Muscle of back (tissue), 11 donors: ENCODE data around the gene PRMT1. TPM values are rescaled to one million over a fixed set of nuclear protein-coding genes. Genes with fewer than 3 reads are reported as not detected.
A peak's percentile ranks its signal among the peaks of the same experiment; 100 is the strongest.

ENCODE experiments used
- DNase-seq, 3 donors: peaks; one replicate each; pipeline versions ENCODE4 v3.0.0 to v3.0.0-alpha.2; 2013
- polyA plus RNA-seq, 10 donors: library from polyadenylated mRNA; unstranded; fragments of 120-200 nt; gene quantifications; one replicate each; pipeline ENCODE4 v1.2.1, GENCODE V29; 2013; ENCODE audit not compliant: insufficient read length in 10 of 10

Gene PRMT1
- polyA plus RNA-seq, 10 donors: 169 to 194 (median 184) TPM

DNA sequence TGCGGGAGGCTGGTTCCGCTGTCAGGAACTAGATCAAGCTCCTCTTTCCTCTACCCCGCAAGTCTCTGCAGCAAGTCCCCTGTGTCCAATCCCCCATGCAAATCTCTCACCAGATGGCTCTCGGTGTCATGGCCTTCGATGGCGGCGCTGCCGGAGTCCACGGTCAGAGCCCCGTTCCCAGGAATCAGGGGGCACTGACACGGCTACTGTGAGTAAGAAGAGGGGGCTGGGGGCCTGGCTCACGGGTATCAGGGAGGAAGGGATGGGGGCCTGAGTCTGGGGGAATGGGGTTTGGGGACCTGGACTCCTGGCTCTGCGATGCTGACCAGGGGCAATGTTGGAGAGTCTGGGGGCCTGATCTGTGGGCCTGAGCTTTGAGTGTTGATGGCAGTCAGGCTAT is 31.1 kb upstream of the PRMT1 start:
- DNase-seq: no peak

DNA sequence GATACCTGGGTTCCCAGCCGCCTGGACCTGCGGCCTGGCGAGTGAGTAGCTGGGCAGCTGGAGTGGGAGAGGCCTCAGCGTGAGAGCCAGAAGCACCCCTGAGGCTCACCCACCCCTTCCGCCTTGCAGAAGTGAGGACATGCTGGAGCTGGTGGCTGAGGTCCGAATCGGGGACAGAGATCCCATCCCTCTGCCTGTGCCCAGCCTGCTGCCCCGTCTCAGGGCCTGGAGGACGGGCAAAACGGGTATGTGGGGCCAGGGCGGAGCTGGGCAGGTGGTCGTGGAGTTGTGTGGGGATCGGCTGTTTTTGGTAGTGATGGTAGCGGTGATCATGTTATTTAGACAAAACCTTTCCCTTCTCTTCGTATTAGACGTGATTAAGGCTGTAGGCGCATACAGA is 30.5 kb upstream of the PRMT1 start:
- no peak for DNase-seq

DNA sequence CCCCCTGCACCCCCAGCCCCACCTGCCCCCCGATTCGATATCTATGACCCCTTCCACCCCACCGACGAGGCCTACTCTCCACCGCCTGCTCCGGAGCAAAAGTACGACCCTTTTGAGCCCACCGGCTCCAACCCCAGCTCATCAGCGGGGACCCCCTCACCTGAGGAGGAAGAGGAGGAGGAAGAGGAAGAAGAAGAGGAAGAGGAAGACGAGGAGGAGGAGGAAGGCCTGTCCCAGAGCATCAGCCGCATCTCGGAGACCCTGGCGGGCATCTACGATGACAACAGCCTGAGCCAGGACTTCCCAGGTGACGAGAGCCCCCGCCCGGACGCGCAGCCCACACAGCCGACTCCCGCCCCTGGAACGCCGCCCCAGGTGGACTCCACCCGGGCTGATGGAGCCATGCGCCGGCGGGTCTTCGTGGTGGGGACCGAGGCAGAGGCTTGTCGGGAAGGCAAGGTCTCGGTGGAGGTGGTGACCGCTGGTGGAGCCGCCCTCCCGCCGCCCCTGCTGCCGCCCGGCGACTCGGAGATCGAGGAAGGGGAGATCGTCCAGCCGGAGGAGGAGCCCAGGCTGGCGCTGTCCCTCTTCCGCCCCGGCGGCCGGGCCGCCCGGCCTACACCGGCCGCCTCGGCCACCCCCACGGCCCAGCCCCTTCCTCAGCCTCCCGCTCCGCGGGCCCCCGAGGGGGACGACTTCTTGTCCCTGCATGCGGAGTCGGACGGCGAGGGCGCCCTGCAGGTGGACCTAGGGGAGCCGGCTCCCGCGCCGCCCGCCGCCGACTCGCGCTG is 25.8 kb upstream of the PRMT1 start:
- DNase-seq: no peak

DNA sequence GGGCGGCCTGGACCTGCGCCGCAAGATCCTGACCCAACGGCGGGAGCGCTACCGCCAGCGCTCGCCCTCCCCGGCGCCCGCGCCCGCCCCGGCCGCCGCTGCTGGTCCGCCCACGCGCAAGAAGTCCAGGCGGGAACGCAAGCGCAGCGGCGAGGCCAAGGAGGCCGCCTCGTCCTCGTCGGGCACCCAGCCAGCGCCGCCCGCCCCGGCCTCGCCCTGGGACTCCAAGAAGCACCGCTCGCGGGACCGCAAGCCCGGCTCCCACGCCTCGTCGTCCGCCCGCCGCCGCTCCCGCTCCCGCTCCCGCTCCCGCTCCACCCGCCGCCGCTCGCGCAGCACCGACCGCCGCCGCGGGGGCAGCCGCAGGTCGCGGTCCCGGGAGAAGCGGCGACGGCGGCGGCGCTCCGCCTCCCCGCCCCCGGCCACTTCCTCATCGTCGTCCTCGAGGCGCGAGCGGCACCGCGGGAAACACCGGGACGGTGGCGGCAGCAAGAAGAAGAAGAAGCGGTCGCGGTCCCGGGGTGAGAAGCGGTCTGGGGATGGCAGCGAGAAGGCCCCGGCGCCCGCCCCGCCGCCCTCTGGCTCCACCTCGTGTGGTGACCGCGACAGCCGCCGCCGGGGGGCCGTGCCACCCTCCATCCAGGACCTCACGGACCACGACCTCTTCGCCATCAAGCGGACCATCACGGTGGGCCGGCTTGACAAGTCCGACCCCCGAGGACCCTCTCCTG is 25.1 kb upstream of the PRMT1 start:
- no peak for DNase-seq

DNA sequence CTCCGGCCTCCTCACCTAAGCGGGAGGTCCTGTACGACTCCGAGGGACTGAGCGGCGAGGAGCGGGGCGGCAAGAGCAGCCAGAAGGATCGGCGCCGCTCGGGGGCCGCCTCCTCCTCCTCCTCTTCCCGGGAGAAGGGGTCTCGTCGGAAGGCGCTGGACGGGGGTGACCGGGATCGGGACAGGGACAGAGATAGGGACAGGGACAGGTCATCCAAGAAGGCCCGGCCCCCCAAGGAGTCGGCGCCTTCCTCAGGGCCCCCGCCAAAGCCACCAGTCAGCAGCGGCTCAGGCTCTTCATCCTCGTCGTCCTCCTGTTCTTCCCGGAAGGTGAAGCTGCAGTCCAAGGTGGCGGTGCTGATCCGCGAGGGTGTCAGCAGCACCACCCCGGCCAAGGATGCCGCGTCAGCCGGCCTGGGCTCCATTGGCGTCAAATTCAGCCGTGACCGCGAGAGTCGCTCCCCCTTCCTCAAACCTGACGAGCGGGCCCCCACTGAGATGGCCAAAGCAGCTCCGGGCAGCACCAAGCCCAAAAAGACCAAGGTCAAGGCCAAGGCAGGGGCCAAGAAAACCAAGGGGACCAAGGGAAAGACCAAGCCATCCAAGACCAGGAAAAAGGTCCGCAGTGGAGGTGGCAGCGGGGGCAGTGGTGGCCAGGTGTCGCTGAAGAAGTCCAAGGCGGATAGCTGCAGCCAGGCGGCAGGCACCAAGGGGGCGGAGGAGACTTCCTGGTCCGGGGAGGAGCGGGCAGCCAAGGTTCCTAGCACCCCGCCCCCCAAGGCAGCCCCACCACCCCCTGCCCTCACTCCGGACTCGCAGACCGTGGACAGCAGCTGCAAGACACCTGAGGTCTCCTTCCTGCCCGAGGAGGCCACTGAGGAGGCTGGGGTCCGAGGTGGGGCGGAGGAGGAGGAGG is 24.3 kb upstream of the PRMT1 start:
- DNase-seq: no peak

DNA sequence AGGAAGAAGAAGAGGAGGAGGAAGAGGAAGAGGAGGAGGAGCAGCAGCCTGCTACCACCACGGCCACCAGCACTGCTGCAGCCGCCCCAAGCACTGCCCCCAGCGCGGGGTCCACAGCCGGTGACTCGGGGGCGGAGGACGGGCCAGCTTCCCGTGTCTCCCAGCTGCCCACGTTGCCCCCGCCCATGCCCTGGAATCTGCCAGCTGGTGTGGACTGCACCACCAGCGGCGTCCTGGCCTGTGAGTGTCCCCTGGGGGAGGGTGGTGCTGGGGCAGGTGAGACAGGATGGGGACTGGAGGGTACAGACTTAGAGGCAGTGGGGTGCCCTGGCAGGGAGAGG is 23.6 kb upstream of the PRMT1 start:
- no peak for DNase-seq

DNA sequence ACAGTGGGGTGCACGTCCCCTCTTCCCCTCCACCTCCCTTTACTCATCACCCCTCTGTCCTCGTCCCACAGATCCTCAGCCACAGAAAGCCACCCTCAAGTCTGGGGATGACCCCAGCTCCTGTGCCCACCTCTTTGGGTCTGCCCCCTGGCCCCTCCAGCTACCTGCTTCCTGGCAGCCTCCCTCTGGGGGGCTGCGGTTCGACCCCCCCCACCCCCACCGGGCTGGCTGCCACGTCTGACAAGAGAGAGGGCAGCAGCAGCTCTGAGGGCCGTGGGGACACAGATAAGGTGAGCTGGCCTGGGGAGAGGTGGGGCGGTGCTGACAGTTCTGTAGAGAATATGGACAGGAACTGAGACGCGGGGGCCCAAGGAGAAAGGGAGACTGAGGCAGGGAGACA is 22.5 kb upstream of the PRMT1 start:
- no peak for DNase-seq

DNA sequence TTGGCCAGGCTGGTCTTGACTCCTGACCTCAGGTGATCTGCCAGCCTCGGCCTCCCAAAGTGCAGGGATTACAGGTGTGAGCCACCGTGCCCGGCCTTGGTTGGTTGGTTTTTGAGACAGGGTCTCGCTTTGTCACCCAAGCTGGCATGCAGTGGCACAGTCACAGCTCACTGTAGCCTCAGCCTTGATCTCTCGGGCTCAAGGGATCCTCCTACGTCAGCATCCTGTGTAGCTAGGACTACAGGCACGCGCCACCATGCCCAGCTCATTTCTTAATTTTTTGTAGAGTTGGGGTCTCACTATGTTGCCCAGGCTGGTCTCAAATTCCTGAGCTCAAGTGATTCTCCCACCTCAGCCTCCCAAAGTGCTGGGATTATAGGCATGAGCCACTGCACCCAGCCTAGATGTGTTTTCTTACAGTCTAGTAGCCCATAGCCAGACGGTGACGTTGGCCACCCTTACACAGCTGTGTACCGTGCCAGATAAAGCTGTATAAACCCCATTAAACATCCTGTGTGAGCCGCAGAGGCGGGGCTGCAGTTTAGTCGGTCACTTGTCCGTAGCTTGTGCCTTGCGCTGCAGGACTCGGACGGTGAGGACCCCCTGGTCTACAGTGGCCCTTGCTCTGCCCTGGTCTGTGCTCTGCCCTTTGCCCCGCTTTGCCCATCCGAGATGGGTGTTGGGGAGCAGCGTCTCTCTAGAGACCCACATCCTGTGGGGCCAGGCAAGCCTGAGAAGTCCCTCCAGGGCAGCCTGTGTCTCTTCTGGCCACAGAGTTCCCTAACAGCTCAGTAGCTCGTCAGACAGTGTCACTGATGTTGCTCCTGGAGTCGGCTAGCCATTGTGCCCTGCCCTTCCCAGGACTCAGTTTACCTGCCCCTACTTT is 21.3 kb upstream of the PRMT1 start:
- DNase-seq: no peak

DNA sequence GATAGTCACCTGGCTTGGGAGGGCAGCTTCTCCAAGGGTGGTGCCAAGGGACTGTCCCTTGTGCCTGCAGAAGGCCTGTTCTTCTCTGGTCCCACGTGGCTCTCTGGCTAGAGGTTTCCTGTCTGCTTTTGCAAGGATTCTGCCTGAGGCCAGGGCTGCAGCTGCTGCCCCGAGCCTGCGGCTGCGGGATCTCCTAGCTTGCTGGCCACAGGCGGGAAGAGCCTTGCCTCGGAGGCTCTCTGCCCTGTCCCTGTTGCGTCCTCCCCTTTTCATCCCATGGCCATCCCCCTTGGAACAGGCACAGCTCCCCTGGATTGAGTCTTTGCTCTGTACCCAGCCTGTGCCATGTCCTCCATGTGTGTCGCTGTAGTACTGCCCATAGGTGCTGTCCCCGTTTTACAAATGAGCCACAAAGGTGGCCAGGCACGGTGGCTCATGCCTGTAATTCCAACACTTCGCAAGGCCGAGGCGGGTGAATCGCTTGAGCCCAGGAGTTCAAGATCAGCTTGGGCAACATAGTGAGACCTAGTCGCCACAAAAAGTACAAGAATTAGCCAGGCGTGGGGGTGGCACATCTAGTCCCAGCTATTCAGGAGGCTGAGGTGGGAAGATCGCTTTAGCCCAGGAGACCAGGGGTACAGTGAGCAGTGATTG is 20.5 kb upstream of the PRMT1 start:
- no peak for DNase-seq

DNA sequence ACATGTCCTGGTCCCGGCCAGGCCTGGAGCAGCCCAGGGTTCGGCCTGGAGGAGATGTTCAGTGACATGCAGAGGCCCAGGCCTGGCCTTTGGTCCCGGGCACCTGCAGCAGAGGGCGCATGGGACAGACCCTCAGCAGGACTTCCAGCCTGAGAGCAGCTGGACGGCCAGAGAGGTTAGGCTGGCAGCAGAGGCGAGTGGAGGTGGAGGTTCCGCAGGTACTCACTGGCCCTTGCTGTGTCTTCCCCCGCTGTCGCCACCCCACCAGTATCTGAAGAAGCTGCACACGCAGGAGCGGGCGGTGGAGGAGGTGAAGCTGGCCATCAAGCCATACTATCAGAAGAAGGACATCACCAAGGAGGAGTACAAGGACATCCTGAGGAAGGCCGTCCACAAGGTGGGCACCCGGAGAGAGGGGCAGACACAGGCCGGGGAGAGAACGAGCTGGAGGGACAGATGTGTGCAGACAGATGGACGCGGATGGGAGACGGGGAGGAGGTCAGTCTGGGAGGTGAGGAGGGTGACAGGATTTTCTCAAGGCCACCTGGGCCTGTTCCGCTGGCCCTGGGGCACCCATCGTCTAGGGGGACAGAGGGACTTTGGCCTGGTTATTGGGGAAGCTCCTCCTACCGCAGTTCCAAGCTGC is 19.5 kb upstream of the PRMT1 start:
- DNase-seq: no peak

DNA sequence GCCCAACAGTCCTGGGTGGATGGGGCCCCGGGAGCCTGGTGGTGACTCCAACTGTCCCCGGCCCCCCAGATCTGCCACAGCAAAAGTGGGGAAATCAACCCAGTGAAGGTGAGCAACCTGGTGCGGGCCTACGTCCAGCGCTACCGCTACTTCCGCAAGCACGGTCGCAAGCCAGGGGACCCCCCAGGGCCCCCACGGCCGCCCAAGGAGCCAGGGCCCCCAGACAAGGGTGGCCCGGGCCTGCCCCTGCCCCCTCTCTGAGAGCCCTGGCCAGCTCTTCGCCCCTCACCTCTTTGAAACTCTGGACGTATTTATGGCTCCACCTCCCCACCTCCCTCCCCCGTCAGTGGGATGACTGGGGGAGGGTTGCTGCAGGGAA is 18.9 kb upstream of the PRMT1 start:
- no peak for DNase-seq

DNA sequence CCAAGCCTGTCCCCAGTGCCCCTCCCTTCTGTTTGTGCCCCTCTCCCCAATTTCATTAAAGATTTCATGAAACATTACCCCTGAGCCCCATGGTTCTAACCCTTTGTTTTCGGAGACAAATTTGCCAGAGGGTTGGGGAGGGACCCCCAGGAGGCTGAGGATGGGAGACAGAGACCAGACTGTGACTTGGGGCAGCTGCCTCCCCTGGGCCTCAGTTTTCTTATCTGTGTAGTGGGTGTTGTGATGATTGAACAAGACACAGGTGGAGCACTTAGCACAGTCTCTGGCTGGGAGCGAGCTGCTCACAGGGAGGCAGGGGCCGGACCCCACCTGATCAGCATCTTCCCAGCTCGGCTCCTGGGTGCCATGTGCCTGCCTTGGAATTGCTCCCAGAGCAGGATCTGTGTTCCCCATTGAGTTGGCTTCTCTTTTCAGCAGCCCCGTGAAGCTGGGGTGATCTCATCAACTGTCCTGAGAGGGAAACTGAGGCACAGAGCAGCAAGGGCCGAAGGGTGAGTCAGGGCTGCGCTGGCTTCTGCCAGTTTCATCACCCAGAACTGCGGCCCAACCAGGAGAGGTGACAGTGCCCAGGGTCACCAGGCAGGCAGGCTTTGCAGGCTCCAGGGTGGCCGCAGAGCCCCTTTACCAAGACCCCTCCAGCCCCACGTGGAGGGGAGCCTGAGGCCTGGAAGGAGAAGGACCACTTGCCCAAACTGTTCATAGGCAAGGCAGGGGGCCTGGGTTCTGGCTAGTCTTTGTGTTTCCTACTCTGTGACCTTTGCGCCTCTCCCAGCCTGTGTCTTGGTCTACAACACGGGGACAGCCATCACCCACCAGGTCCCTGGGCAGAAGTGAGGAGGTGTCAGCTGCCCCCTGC is 18.3 kb upstream of the PRMT1 start:
- DNase-seq: no peak

DNA sequence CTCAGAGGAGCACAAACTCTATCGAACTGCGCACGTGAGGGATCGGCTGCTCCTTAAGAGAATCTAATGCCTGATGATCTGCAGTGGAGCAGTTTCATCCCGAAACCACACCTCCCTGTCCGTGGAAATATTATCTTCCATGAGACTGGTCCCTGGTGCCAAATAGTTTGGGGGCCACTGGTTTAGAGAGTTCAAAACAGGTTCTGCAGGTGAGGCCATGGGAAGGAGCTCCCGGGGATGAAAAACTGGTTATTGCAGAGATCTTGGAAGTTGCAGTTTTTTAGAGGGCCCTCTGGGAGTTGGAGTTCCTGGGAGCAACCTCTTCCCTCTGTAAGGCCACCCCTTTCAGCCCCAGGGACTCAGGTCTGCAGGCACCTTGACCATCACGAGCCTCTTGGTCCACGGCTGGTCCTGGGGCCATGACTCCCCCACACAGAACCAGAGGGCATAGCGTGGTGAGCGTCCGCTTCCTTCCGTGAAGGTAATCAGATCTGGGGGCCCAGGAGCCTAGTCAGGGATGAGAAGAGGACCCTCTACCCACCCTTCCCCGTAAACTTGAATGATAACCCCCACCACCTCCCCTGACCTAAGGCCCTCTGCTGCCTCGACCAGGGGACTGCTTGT is 16.6 kb upstream of the PRMT1 start:
- DNase-seq: no peak

DNA sequence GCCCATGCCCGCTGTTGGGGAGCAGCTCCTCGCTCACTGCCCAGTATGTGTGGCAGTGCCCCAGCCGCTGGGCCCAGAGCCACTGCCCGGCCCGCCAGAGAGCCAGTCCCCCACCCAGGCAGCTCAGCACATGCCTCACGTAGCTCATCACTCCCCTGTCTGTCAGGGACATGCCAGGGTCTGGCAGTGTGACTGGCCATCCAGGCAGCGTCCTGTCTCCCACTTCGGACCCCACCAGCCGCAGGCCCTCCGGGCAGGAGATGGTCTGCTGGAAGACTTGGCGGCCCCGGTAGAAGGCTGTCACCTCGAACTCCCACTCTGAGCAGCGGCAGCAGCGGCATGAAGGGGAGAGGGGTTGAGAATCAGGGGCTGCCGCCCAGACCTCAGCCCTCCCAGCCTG is 15.1 kb upstream of the PRMT1 start:
- DNase-seq: no peak

DNA sequence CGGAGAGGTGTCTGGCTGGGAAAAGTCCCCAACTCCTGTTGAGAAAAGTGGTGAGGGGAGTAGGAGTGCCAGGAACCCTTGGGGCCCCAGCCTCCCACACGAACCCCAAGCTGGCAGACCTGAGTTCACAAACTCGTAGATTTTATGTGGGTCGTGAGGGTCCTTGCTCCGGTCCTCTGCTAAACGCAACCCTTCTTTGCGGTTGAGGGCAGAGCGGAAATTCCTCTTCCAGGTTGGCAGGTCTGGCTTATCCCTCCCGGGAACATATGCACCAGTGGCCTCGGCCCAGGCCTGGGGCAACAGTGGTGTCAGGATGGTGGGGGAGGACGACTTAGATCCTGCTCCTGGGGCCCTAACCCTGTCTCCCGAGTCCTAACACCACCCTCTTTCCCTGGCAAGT is 13.8 kb upstream of the PRMT1 start:
- DNase-seq: no peak

DNA sequence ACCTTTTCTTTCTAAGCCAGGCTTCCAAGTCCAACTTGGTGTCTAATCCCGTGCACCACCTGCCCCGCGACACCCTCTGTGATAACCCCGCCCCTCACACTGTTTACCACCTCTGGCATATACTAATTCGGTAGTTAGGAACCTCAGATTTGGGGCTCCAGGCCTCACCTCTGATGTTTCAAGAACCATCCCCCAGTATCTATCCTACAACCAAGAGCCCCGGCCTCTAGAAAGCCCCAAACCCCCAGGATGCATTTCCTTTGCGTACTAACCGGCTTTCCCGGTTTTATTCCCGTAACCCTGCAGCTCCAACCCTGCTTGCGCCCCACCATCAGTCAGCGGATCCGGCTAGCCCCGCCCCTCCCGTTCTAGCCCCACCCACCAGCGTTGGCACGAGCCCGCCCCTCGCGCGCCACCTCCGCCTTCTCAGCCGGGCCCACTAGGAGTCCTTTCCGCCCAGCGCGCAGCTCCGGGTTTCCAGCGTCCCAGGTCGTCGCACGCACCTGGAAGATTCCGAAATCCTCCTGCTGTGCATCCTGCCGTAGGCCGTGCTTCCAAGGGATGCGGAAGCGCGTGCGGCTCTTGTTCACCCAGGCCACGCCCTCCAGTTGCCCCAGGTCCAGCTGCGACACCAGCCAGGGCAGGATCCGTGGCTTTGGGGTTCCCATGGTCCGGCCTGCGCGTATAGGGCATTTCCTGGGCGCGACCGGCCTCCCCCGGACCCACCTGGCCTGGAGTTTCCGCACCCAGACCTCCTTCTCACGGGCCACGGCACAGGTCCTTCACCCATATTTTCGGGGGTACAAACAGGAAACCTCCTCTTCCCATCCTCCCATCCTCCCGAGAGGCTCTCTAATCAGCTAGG is 12.7 kb upstream of the PRMT1 start:
- peak; percentile 65 to 86 (median 70) for DNase-seq

DNA sequence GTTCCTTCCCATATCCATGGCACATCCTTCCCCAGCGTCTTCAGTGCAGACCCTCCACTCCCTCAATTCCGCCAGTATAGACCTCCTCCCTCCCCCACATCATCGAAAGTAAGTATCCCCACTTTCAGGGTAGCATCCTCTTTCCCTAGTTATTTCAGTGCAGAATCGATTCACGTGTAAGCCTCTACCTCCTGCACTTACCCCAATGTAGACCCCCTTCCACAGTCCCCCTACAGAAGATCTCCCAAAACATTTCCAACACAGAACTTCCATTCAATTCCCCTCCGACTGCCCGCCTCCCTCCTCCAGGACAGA is 12.1 kb upstream of the PRMT1 start:
- no peak for DNase-seq
